GM21576 (cell line): ENCODE results near the gene TSPAN1.
A peak's percentile ranks its signal among the peaks of the same experiment; 100 is the strongest.

Source experiments
- ATAC-seq: cut with Tn5 transposase; IDR thresholded peaks from one replicate; pipeline ENCODE4 v1.9.1; 2021; ENCODE audit warnings: mild to moderate bottlenecking, moderate library complexity; ENCODE audit not compliant: unreplicated experiment

Gene TSPAN1, protein sequence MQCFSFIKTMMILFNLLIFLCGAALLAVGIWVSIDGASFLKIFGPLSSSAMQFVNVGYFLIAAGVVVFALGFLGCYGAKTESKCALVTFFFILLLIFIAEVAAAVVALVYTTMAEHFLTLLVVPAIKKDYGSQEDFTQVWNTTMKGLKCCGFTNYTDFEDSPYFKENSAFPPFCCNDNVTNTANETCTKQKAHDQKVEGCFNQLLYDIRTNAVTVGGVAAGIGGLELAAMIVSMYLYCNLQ

DNA sequence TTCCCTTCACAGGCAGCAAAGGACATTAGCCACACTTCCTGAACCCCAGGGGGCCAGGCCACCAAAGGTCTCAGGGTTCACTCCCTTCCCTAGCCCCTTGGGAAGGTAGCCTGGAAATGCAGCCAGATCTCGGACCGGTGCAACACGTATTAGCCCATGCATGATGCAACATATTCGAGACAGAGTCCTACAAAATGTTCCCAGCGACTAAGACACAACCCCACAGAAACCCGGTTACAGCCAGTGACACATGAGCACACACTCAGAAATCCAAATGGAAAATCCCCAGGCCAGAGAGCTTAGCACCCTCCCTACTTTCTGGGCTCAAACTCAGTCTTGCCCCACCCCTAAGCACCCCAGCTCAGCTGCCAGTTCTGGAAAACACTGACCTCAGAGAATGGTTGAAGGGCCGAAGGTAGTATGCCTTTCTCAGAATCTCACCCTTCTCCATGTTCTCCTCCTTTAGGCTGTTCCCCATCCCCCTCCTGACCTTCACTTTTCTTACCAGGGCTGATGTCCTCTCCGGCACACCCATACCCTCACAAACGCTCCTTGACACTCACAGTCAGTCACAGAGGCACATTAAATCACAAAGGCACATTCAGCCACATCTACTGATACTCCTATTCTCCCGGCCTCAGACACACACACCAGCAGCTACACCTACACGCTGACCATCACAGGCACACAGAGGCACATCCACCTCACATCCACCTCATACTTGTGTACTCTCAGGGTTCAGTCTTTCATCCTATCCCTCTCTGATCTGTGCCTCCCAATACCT is at the start of gene TSPAN1:
TSPAN1 (plus strand) TSS at position 640 of the 784 bp plus-strand sequence. CDS start 6,021 bp downstream, outside the sequence.
- ATAC-seq, result no peak

DNA sequence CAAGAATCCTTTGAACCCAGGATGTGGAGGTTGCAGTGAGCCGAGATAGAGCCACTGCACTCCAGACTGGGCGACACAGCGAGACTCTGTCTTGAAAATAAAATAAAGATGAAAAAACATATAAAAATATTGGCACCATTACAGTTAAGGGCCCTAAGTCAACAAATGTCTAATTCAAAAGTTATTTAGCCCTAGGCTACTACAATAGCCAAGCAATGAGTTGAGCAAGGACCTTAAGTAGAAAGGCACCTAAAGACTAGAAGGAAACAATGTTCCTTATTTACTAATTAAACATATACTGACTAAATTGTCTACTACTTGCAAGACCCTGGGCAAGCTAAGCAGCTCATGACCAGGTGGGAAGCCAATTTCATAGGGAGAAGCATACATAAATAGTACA is 46.5 kb upstream of the TSPAN1 start:
- ATAC-seq, result no peak

DNA sequence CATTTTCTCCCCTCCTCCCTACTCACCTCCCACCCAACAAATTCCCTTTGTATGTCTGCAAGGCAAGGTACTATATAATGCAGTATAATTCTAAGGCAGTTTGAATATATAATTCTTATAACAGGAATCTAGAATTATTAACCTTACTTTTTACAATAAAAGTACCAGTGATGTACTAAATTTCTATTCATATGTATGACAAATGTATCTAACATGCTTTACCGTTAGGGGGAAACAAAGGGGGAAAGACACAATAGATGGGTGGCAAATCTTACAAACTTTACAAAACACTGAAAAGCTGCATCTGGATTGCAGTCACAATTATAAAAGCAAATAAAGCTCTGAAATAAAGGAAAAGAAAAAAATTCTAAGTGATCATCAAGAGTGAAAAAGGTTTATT is 44.8 kb upstream of the TSPAN1 start:
- ATAC-seq, result no peak

DNA sequence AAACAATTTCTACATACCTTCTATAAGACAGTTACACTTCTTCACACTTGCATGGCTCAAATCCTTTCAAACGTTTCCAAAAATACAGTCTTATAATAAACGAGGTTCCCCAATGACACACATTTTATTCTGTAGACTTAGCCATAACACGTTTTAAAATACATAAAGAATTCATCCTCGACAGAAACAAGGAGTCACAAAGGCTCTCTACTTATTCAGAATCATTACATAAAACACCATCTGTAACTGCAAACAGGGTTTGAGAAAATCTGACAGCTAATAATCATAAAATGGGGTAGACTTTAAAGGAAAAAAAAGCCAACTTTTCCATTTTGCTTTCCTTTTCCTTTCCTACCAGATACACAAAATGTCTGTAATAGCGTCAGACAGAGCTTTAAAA is 44.3 kb upstream of the TSPAN1 start:
- no peak for ATAC-seq

DNA sequence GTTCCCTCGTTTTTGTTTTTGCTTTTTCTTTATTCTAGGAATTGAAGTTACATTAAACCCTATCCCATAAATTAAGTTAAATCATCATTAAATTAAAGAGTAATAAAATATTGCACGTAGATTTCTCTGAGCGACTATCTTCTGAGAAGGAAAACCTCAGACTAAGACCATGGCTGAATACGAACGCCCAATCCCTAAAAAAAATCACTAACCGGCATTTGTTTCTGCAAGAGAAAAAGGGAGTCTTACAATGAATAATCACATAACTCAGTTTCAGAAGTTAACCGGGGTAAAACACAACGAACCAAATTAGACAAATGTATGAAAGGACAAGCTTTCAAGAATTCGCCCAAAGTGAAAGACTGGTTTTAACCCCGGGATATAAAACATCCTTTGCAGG is 43.8 kb upstream of the TSPAN1 start:
- no peak for ATAC-seq

DNA sequence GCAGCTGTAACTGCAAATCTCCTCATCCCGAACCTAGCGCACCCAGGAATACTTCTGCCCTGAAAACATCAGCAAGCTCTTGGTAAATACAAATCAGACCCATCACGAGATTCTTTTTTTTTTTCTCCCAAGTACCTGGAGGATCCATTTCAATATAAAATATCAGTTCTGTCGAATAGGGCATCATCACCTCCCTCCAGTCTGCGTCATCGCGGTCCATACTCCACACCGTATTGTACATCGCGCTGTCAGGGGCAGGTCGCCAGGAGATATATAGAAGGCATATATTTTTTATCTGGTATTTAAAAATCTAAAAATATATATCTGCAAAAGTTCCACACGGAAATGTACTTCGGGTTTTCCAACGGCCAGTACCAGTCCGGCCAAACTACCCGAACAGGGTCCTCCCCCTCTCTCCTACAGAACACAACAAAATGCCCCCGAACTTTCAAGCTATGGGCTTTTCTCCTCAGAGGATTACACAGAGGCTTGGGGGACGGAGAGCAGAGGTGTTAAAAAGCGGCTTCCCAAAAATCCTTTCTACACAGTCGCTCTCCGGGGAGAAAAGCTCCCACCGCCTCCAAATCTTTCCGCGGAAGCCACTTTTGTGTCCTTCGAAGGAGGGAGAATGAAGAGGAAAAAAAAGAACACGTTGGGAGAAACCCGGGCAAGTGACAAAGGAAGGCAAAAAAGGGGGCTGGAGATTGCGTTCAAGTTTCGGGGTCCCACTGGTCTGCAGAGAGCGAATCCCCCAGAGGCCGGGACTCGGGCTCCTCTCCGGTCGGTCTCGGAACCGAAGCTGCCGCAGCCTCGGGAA is 43.0 kb upstream of the TSPAN1 start:
- no peak for ATAC-seq

DNA sequence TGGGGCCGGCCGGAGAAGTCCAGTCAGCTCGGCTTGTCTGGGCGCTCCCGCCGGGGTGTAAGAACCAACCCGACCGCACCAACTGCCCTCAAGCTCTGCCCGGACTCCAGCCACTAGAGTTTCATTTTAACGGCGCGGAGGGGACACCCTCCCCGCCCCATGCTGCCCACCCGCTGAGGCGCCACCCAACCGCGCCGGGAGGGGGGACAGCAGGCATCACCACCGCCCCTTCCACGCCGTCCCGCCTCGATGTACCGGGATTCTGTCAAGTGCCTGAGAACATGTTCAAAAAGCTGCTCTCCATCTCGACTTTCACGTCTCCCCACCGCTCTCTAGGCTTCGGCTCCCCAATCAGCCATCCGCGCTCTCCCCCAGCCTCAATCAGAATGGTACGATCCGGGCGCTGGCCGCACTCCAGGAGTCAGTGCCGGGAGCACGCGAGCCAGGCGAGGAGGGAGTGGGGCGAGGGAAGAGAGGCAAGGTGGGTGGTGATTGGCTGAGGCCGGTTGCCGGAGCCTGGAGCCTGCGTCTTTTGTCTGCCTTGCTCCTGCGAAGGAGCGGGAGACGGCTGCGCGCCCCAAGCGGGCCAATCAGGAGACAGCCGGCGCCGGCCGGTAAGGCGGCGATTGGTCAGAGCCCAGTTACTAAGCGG is 42.2 kb upstream of the TSPAN1 start, which contains the start of gene PIK3R3:
PIK3R3 (minus strand) TSS at position 101 of the 652 bp plus-strand sequence. CDS start 677 bp downstream, outside the sequence.
- peak; percentile 88 for ATAC-seq

DNA sequence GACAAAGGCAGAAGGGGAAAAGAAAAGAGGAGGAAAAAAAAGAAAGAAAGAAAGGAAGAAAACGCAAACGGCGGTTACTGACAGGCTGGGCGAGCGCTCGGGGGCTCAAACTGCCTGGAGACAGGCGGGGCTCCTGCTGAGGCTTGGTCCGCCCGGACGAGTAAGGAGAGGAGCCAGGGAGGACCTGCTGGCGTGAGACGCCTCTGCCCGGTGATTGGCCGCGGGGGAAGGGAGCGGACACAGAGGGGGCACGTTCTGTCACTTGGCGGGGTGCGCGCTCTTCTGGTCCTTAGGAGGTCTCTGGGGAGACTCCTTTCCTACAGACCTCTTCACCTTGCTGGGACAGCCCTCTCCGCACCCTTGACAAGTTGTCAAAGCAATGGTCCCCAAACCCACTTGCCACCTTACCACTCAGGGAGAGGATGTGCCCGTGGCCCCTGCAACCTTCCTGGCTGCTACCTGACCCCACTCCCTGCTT is 41.7 kb upstream of the TSPAN1 start:
- ATAC-seq, result peak; percentile 46

DNA sequence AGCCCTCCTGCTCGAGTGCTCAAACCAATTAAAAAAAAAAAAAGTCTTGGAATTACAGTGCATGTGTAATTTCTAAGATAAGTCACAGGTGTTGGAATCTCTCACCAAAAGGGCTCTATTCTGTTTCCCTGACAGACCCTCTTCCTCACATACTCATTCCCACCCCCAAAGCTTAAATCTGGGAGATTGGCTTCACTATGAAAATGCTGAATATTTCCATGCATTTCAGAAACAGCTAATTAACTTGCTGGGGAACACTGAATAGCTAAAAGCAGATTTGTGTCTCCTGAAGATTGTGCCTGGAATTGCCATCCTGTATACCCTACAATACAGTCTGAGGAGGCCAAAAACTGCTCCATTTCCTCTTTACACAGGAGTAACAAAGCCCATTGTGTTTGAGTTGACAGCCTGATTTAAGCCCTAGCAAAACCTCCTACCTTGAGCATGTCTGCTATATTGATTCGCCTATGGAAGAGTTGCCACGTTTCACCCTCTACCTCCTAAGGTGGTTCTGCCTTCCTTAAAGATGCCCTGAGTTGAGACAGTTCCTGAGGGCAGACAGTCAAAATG is 41.0 kb upstream of the TSPAN1 start:
- ATAC-seq, result no peak

DNA sequence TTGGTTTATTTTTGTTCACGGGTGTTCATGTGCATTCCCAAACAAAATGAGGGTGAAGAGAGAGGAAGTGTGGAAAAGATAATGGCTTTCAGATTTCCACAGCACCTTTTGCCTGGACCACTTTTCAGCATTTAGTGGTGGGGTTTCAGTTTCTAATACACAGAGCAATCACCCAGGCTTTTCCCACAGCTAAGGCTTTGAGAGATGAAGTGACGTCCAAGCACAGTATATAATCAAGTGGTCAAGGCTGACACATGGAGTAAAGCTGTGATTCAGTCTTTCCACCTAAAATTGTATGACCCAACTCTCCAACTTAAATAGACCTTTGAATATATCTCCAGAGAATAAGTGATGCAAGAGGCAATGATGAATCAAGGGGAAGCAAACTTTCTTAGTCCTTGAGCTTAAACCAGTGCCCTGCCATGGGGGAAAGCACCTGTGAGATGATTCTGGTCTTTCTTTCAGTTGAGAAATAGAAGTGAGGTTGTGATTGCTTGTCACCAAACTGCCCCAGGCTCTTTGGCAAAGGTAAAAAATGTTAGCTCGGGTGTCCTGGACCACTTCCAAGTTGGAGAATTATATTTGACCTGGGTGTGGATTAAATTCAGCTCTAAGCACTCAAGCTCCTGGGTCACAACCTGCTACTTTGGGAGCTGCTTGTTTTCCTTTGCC is 40.1 kb upstream of the TSPAN1 start:
- ATAC-seq, result no peak

DNA sequence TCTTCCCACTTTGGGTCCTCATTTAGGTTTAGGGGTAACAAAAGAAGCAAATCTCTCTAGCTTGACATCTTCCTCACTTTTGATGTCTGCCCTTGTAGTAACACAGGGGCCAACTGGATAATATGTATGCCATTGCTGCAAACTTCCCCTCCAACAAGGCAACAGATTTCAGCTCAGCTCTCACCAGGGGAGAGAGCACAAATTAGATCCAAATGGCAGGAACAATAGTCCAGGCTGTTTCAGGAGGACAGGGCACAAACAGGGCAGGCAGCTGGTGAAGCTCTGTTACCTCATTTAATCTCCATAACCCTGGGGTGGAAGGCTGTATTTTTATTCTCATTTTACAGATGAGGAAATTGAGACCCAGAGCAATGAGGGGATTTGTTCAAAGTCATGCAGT is 38.2 kb upstream of the TSPAN1 start:
- no peak for ATAC-seq

DNA sequence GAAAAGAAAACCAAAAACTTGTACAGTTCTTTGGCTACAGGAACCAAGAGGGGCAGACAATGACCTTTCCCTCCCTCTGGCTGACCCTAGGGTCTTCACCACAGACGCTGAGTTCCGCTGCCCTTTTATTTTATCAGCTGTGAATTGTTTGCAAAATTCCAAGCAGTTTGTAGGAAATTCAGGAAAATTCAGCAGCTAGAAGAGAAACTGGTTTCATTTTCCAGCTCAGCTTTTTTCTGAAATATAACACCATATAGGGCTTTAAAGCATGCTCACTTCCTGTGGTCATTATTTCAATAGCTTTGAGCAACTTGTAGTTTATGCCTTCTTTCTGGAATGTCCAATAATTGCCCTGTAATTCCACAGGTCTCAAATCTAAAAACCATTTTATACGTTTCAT is 37.0 kb upstream of the TSPAN1 start:
- no peak for ATAC-seq

DNA sequence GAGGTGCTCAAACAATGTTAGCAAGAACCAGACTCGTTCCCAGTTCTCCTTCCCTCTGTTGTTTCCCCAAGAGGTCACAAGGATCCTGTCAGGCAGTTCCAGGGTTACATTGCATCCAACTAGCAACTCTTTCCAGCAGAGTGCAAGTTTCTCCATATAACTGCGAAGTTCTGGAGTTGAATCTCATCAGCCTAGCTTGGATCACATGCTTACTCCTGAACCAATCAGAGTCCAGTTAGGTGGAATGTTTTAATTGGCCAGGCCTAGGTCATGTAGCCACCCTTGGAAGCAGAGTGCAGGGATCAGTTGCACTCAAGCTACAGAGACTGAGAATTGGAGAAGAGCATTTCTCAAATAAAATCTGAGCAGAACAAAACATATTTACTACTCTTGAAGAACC is 26.6 kb upstream of the TSPAN1 start:
- no peak for ATAC-seq

DNA sequence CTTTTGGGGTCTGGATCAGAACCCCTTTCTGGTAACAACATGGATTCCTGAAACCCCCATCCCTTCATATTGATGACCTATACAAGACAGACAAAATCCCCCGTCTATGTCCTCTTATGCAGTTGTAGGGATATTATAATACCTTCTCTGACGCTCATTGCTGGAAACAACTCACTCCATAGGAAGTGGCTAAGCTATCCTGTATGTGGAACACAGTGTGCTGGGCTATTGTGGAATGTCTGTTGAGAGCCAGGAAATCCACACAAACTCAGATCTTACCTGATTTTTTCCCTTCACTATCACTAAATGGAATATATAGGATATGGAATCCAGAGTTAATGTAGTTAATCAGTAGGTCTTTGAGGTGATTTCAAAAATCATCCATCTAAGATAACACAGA is 24.8 kb upstream of the TSPAN1 start:
- no peak for ATAC-seq

DNA sequence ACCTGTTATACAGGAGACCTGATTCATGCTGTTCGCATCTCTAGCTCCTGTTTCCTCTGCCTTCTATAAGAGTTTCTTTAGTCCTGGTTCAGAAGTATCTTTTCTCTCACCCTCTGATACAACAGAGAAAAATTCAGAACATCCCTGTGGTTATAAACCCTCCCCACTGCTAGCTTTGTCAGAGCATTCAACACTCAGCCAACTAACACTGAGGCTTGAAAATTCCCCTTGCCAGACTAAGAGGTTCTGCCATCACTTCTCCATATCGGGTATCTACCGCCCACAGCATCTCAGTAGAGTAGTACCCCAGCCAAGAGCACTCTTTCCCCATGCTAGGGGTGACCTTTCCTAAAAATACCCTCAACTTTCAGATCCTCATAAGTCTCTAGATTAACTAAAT is 22.9 kb upstream of the TSPAN1 start:
- ATAC-seq, result no peak

DNA sequence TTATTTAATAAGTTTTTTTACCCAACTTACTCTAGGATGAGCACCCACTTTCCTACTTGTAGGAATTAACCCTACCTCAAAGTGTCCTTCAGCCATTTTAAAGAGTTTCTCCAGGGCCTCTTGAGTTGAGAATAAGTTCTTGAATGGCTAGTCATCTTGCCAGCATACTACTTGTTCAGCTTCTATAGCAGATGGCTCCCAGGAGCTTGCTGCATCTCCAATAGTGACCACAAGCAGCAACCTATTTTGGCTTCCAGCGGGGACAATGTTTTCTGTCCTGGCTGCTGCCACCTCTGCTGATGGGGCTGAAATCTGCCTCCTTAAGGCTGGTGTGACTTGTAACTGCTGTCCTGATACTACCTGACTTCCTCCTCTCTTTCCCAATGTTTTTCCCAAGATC is 21.7 kb upstream of the TSPAN1 start:
- no peak for ATAC-seq

DNA sequence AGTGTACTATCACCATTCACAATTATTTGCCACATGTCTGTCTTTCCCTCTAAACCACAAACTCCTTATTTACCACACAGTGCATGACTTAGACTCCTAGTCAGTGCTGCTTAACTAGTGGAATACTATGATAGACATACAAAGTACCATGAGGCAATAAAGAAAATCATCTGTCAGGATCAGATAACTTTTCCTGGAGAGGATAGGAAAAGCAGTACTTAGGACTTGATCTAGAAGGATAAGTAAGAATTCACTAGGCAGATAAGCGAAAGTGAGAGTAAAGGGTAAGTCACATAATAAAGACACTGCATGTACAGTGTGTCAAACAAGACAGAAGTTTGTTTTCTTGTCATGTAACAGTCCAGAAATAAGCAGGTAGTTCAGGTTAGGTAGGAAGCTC is 21.2 kb upstream of the TSPAN1 start:
- ATAC-seq, result no peak

DNA sequence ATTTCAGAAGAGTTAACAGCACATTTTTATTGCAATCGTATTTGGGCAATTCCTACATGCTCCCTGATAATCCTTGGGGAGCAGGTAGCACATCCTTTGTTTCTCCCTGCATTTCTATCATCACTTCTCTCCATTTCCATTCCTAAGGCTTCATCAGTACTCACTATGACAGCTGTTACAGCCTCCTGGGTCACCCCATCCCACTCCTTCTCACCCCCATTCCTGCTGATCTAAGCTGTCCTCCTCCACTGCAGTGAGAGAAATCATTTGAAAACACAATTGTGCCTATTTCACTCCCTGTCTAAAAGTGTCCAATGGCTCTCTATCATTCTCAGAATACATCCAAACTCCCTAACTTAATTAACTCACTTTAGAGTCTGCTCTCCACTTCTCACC is 17.0 kb upstream of the TSPAN1 start:
- ATAC-seq, result no peak

DNA sequence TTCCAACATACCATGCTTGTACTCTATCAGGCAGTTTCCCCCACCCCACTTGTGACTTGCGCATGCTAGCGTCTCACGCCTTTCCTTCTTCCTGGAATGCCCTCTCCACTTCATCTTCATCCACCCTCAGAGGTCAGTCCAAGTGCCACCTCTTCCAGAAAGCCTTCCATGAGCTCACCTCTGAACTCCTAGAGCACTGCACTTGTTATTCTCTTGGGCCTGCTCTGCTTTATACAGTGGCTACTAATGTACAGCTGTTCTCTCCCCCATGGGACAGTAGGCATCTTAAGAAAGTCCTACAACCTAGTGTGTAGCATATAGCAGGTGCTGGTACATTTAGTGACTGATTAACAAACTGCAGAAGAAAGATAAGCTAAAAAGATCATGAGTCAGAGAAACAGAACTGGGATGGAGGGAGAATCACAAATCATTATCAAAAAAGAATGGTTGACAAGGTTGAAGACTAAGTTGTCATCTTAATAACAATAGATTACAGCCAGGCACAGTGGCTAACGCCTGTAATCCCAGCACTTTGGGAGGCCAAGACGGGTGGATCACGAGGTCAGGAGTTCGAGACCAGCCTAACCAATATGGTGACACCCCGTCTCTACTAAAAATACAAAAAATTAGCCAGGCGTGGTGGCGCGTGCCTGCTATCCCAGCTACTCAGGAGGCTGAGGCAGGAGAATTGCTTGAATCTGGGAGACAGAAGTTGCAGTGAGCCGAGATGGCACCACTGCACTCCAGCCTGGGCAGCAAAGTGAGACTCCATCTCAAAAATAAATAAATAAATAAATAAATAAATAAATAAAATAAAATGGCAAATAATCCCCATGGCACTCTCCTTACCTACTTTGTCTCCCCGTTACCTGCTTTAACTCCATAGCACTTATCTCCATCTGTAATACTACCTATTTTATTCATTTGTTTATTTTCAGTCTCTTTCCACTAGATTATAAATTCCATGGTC is 16.3 kb upstream of the TSPAN1 start:
- ATAC-seq, result peak; percentile 53
